ENCODE data around the gene PHEX. TPM values are rescaled to one million over a fixed set of nuclear protein-coding genes. Genes with fewer than 3 reads are reported as not detected.
"Not testable (repeated sequence)": the region's sequence is repeated elsewhere in the genome, so short reads cannot be mapped to it uniquely, and the experiment has no call there.

PHEX gene
- total and polyA plus RNA-seq, 5 donors: 0.02 to 0.29 (median 0.08) TPM; not detected in 2

DNA sequence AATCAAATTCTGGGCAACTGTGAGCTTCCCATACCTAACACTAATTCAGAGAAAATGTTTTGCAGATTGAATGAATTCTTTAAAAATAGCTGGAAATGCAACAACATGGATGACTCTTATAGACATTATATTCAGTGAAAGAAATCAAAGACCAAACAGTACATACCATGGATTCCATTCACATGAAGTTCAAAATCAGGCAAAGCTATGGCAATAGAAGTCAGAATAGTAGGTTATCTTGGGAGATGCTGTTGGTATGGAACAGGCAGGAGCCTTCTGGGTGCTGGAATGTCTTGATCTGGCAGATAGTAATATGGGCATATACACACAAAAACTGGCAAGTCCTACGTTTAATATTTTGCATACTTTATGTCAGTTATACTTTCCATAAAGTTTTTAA, 215.0 kb downstream of the PHEX start:
- no peak overlapping the region for H3K27ac ChIP-seq (ENCODE audit: low read length)
- no peak for ATAC-seq
- H3K4me1 ChIP-seq (ENCODE audit: control insufficient read depth, insufficient read depth, low read length): no peaks in the 10 kb centered on the region

DNA sequence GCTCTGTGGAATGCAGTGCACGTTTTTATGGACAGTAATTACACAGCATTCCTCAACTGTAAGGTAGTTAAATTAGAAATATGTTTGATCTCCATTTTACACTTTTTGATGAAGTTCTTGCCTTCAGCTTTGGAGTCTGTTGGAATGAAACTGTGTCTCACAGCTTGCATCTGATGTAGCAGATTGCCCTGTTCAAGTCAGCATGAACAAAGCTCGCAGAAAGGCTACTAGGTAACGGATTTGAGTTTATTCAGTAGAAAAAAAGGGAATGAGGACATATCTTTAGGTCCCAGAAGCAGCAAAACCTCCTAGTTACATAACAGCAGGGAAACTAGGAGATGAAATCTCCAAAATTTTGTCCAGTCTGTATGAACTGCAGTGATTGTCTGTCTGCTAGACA, 216.3 kb downstream of the PHEX start:
- 82% methylated on average over 3 of the region's 3 CpGs for WGBS
- Histone ChIP-seq H3K27ac (ENCODE audit: low read length) (no peak overlapping the region), H3K4me1 (ENCODE audit: control insufficient read depth, insufficient read depth, low read length) (no peaks in the 10 kb centered on the region), H3K4me3 (ENCODE audit: low read length) (no peak overlapping the region), H3K9me3 (ENCODE audit: control insufficient read depth, low read length) (no peaks in the 10 kb centered on the region), H3K27me3 (ENCODE audit: control insufficient read depth, insufficient read depth) (no peaks in the 10 kb centered on the region)
- intact Hi-C loops (cut with DNase I): no loop called here
- no peak for DNase-seq
- no peak for ATAC-seq

More for the DNA sequence above, 215.0 kb downstream of the PHEX start:
- no peaks in the 10 kb centered on the region for H3K9me3 ChIP-seq (ENCODE audit: control insufficient read depth, low read length)
- H3K27me3 ChIP-seq (ENCODE audit: control insufficient read depth, insufficient read depth): no peaks in the 10 kb centered on the region
- DNase-seq: no peak
- H3K4me3 ChIP-seq (ENCODE audit: low read length): no peak overlapping the region
- intact Hi-C loops (cut with DNase I): no loop called here
- 40% methylated on average over 1 of the region's 1 CpG for WGBS

DNA sequence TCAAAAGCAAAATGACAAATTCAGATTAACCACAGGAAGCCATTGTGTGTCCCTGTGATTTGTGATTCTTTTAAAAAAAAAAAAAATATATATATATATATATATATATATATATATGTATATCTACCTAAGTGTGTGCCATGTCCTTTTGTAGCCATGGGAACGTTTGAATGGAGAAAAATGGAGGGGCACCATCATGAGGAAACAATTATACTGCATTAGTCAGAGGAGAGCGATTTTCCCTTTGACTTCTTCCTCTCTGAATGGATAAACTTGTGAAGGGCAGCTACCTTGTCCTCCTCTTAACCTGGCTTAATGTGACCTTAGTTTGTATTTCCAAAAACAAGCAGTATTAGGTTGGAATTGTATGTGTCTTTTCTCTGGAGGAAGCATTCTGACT, 217.2 kb downstream of the PHEX start:
- no peaks in the 10 kb centered on the region for H3K27me3 ChIP-seq (ENCODE audit: control insufficient read depth, insufficient read depth)
- H3K9me3 ChIP-seq (ENCODE audit: control insufficient read depth, low read length): no peaks in the 10 kb centered on the region
- DNase-seq (no peak), ATAC-seq (no peak)
- WGBS: 71% methylated on average over 2 of the region's 2 CpGs
- no peak overlapping the region for H3K4me3 ChIP-seq (ENCODE audit: low read length)
- no peak overlapping the region for H3K27ac ChIP-seq (ENCODE audit: low read length)
- no peaks in the 10 kb centered on the region for H3K4me1 ChIP-seq (ENCODE audit: control insufficient read depth, insufficient read depth, low read length)
- intact Hi-C loops (cut with DNase I): no loop called here

DNA sequence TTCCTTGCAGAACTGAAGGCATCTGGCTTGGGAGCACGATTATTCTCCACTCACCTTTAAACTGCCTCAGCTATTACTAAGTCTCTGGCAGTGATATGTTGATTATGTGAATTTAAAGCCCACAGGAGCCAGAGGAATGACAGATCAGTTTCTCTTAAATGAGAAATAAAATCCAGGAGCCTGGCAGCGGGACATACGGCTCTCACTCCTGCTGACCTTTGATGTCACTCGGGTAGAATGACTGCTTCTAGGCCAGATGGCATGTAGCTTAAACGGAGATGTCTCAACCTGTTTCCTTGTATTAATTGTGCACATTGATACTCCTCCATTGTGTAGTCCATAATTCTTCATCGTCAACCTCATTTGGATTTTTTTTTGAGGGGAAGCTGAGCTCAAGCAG, 236.6 kb downstream of the PHEX start:
- intact Hi-C loops (cut with DNase I): no loop called here
- Histone ChIP-seq H3K9me3 (ENCODE audit: control insufficient read depth, low read length) (no peaks in the 10 kb centered on the region), H3K4me3 (ENCODE audit: low read length) (no peak overlapping the region), H3K4me1 (ENCODE audit: control insufficient read depth, insufficient read depth, low read length) (no peaks in the 10 kb centered on the region), H3K27me3 (ENCODE audit: control insufficient read depth, insufficient read depth) (no peaks in the 10 kb centered on the region), H3K27ac (ENCODE audit: low read length) (no peak overlapping the region)
- ATAC-seq (no peak), DNase-seq (no peak)
- 77% methylated on average over 6 of the region's 6 CpGs for WGBS

DNA sequence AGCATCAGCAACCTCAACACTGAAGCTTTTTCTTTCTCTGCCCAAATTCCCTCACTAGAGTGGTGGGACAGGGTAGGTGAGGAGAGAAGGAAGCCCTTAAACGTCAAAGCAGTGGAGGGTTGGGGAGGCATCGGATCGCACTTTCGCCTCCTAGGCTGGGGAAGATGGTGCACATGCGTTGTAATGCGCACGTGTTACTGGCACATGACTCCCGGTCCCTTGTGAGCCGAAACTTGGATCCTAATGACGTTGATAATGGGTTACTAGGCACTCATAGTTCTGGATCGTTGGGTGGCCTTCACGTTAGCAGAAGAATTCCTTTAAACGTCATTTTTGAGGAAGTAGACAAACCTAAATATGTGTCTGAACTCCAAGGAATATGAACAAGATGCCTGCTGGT, 240.5 kb downstream of the PHEX start, which contains the start of gene CBLL2:
Gene CBLL2, plus strand, starts transcription at position 301 of the 400 bp plus-strand sequence. Its CDS starts 79 bp downstream, at position 380.
- DNase-seq: no peak
- ATAC-seq: no peak
- no peak within 1 kb of the TSS for H3K4me3 ChIP-seq (ENCODE audit: low read length)
- intact Hi-C loops (cut with DNase I): no loop called here
- no peaks in the 10 kb centered on the region for H3K4me1 ChIP-seq (ENCODE audit: control insufficient read depth, insufficient read depth, low read length)
- WGBS: 87% methylated on average over 13 of the region's 13 CpGs
- no peak within 1 kb of the TSS for H3K27ac ChIP-seq (ENCODE audit: low read length)
- H3K9me3 ChIP-seq (ENCODE audit: control insufficient read depth, low read length): no peaks in the 10 kb centered on the region
- H3K27me3 ChIP-seq (ENCODE audit: control insufficient read depth, insufficient read depth): no peaks in the 10 kb centered on the region

DNA sequence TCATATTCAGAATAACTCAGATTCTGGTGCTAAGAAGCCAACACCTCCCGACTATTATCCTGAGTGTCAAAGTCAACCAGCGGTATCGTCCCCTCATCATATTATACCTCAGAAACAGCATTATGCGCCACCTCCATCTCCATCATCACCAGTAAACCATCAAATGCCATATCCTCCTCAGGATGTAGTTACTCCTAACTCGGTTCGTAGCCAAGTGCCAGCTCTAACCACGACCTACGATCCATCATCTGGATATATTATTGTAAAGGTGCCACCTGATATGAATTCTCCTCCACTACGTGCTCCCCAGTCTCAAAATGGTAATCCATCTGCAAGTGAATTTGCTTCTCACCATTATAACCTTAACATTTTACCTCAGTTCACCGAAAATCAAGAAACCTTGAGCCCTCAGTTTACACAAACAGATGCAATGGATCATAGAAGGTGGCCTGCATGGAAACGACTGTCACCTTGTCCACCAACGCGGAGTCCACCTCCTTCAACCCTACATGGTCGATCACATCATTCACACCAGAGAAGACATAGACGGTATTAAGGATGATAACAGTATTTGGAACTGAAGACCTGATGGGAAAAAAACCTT, 241.7 kb downstream of the PHEX start:
- Histone ChIP-seq H3K27ac (ENCODE audit: low read length) (no peak overlapping the region), H3K4me1 (ENCODE audit: control insufficient read depth, insufficient read depth, low read length) (no peaks in the 10 kb centered on the region), H3K4me3 (ENCODE audit: low read length) (no peak overlapping the region), H3K9me3 (ENCODE audit: control insufficient read depth, low read length) (no peaks in the 10 kb centered on the region), H3K27me3 (ENCODE audit: control insufficient read depth, insufficient read depth) (no peaks in the 10 kb centered on the region)
- 92% methylated on average over 15 of the region's 15 CpGs for WGBS
- no peak for DNase-seq
- intact Hi-C loops (cut with DNase I): no loop called here
- ATAC-seq: no peak

DNA sequence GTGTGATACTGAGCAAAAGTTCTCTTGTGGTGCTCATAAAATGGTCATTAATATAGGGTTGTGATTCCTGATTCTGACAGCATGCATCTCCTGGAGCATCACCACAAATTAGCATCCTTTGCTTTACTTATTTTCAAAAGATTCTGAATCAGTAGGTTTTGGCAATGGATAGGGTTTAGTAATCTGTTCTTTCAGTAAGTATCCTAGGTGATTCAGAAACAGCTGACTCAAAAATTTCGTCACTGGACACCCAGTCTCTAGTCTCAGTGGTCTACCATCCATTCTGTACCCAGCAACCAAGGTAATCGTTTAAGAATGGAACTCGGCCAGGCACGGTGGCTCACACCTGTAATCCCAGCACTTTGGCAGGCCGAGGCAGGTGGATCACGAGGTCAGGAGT, 244.7 kb downstream of the PHEX start:
- WGBS: 93% methylated on average over 6 of the region's 6 CpGs
- no peaks in the 10 kb centered on the region for H3K9me3 ChIP-seq (ENCODE audit: control insufficient read depth, low read length)
- no peaks in the 10 kb centered on the region for H3K27me3 ChIP-seq (ENCODE audit: control insufficient read depth, insufficient read depth)
- intact Hi-C loops (cut with DNase I): no loop called here
- no peak overlapping the region for H3K27ac ChIP-seq (ENCODE audit: low read length)
- H3K4me1 ChIP-seq (ENCODE audit: control insufficient read depth, insufficient read depth, low read length): no peaks in the 10 kb centered on the region
- ATAC-seq: no peak
- H3K4me3 ChIP-seq (ENCODE audit: low read length): no peak overlapping the region
- DNase-seq: no peak

DNA sequence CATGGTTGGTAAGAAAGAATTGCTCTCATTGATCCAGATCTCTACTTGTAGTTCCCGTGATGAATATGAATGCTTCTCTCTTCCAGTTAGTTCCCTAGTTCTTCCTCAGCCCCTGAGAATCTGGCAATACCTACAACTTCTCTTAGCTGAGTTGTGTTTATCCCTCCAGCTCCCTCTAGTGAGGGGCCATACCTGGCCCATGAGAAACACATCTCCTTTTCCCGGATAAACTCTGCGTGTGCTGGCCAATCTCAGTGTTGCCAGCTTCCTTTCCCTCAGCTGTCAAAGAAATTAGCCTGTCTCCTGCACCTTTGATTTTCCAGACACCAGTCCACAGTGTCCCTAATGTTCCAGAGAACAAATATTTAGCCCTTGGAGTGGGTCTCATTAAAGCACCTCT, 246.2 kb downstream of the PHEX start:
- H3K27ac ChIP-seq (ENCODE audit: low read length): no peak overlapping the region
- DNase-seq (no peak), ATAC-seq (no peak)
- no peaks in the 10 kb centered on the region for H3K27me3 ChIP-seq (ENCODE audit: control insufficient read depth, insufficient read depth)
- H3K9me3 ChIP-seq (ENCODE audit: control insufficient read depth, low read length): no peaks in the 10 kb centered on the region
- intact Hi-C loops (cut with DNase I): no loop called here
- no peaks in the 10 kb centered on the region for H3K4me1 ChIP-seq (ENCODE audit: control insufficient read depth, insufficient read depth, low read length)
- WGBS: 49% methylated on average over 3 of the region's 3 CpGs
- H3K4me3 ChIP-seq (ENCODE audit: low read length): no peak overlapping the region

DNA sequence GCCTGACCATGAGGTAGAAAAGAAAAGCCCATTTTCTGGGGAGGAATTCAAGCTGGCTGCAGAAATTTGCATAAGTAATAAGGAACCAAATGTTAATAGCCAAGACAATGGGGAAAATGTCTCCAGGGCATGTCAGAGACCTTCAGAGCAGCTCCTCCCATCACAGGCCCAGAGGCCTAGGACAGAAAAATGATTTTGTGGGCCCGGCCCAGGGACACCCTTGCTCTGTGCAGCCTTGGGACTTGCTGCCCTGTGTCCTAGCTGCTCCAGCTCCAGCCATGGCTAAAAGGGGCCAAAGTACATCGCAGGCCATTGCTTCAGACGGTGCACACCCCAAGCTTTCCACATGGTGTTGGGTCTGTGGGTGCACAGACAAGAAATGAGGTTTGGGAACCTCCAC, 257.1 kb downstream of the PHEX start:
- 96% methylated on average over 3 of the region's 3 CpGs for WGBS
- H3K27me3 ChIP-seq (ENCODE audit: control insufficient read depth, insufficient read depth); H3K27ac ChIP-seq (ENCODE audit: low read length); H3K9me3 ChIP-seq (ENCODE audit: control insufficient read depth, low read length); ATAC-seq; H3K4me3 ChIP-seq (ENCODE audit: low read length); intact Hi-C loops (cut with DNase I); DNase-seq; H3K4me1 ChIP-seq (ENCODE audit: control insufficient read depth, insufficient read depth, low read length): not testable (repeated sequence)

DNA sequence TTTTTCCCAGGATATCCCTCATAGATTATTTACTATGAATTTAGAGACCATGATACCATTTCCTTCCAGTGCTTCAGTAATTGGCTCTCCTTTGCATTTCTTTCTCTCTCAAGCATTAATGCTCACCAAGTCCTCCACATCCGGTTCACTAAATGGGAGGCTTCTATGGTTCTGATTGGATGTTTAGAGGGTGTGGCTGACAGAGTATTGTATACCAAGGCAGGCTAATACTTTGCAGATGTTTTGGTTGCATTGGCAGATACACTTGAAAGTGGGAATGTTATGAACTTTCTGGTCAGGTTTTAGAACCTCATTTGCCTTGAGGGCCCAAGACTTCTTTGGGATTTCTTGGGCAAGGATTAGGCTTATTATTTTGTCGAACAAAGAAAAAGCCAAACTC, 264.7 kb downstream of the PHEX start:
- no peak for DNase-seq
- no peaks in the 10 kb centered on the region for H3K4me1 ChIP-seq (ENCODE audit: control insufficient read depth, insufficient read depth, low read length)
- 76% methylated on average over 2 of the region's 2 CpGs for WGBS
- no peaks in the 10 kb centered on the region for H3K27me3 ChIP-seq (ENCODE audit: control insufficient read depth, insufficient read depth)
- ATAC-seq: no peak
- intact Hi-C loops (cut with DNase I): no loop called here
- H3K4me3 ChIP-seq (ENCODE audit: low read length): no peak overlapping the region
- no peaks in the 10 kb centered on the region for H3K9me3 ChIP-seq (ENCODE audit: control insufficient read depth, low read length)
- H3K27ac ChIP-seq (ENCODE audit: low read length): no peak overlapping the region

DNA sequence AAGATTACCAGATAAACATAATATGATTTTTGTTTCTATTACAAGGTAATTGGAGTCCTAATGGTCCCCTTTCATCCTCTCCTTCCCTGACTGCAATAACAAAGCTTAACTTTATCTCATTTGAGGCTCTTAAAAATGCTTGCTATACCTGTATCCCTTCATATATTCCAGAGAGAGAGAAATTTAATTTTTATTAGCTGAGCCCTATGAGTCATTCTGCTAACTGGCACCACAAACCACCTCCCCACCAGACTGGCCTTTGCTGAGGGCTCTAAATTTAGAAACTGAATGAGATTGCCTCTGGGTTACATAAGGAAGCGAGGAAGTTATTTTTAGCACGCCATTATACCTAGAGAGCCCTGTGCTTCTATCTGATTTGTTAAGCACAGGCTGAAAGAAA, 268.0 kb downstream of the PHEX start:
- H3K4me1 ChIP-seq (ENCODE audit: control insufficient read depth, insufficient read depth, low read length): no peaks in the 10 kb centered on the region
- DNase-seq: no peak
- H3K4me3 ChIP-seq (ENCODE audit: low read length): no peak overlapping the region
- H3K27ac ChIP-seq (ENCODE audit: low read length): no peak overlapping the region
- 1% methylated on average over 2 of the region's 2 CpGs for WGBS
- intact Hi-C loops (cut with DNase I): no loop called here
- peak; percentile 84 to 86 for ATAC-seq
- H3K9me3 ChIP-seq (ENCODE audit: control insufficient read depth, low read length): no peaks in the 10 kb centered on the region
- H3K27me3 ChIP-seq (ENCODE audit: control insufficient read depth, insufficient read depth): no peaks in the 10 kb centered on the region

All from right cardiac atrium (tissue), 5 donors.